HG03469 (cell line): ENCODE measurements around the gene GOLGA6A.
"Not testable (repeated sequence)": the region's sequence is repeated elsewhere in the genome, so short reads cannot be mapped to it uniquely, and the experiment has no call there.

Source experiments
- ATAC-seq: cut with Tn5 transposase; IDR thresholded peaks from one replicate; pipeline ENCODE4 v1.9.1; 2021; ENCODE audit warnings: mild to moderate bottlenecking, moderate library complexity, moderate number of reproducible peaks; ENCODE audit not compliant: unreplicated experiment

The GOLGA6A gene

DNA sequence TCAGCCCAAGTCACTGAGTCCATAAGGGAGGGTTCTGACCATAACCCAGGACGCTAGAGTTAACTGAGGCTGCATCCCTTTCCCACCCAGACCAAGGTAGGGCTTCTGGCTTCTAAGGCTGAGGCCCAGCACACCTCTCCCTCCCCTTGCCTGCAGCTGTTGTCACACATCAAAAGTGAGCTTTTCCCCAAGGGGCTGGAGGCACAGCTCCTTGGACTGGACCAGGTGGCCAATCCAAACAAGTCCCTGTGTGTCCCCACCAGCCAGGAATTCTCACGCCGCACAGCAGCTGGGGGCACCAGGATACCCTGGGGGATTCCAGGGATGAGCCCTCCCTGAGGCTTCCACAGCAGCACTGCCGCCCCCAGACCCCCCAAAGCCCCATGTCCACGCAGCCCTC is 25.8 kb upstream of the GOLGA6A start:
- no peak for ATAC-seq

DNA sequence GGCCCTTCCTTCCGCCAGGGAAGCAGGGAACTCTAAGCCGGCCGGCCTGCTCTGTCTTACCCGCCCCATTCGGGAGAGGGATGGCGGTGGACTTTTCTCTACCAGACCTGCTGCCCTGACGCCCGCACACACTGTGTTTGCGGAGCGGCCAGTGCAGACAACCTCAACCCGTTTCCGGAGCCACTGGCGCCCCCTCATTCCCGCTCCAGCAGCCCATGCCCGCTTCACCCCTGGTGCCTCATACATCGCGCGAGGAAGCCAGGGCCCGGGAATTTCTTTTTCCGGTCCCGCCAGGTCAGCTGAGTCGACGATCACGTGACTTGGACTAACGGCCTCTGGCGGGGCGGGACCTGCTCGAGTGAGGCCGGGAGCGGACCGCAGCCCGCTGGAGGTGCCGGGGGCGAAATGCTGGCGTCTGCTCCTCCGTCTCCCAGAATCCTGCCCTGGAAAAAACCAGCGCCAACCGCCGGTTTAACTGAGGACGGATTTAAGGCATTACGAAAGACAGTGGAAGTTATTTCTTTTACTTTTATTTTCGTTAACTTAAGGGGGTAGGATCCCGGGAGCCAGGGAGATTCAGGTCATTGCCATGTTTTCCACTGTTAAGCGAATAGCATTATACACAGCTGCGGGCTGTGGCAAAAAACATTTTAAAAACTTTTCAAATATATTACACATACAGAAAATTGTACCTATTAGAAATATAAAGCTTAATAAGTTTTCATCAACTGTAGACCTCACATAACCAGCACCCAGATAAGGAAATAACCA is 17.8 kb upstream of the GOLGA6A start:
- ATAC-seq: not testable (repeated sequence)

- not testable (repeated sequence) for ATAC-seq
Observed at GRCh38 chr15:74096753-74097474, 14.6 kb upstream of the GOLGA6A start.

- ATAC-seq: not testable (repeated sequence)
Observed at GRCh38 chr15:74095610-74096009, 13.3 kb upstream of the GOLGA6A start.

GRCh38 chr15:74094567-74094966 is 12.2 kb upstream of the GOLGA6A start:
- ATAC-seq: not testable (repeated sequence)

- not testable (repeated sequence) for ATAC-seq
Observed at GRCh38 chr15:74075781-74076180, 6.6 kb downstream of the GOLGA6A start.

DNA sequence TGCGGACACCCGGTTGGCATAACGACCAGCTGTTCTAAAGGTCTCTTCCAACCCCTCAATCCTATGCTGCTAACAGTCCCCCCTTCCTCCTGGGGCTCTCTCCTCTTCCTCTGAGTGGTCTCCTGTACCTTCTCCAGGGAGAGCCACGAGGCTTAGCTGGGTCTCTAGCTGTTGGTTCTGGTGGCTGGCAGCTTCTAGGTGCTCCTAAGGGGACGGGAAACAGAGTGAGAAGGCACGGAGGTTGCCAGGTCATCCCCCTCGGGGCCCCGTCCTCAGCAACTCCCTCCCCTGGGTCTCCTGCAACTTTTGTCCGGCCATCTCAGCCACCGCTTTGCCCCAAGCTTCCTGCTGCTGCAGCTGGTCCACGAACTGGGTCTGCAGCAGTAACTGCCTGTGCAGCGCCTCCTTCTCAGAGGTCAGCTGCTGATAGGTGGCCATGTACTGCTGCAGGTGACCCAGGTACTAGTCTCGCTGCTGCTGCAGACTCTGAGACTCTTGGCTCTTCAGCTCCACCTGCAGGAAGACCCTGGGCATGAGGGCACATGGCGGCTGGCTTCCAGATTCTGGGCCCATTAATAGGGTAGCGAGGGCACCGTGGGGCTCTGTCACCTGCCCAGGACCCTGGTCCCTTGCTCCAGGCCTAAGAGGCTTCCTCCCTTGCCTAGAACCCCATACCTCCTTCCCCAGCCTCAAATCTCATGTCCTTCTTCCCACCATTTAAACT is 9.6 kb downstream of the GOLGA6A start:
- ATAC-seq: not testable (repeated sequence)

GRCh38 chr15:74072132-74072531 is 10.2 kb downstream of the GOLGA6A start:
- ATAC-seq: not testable (repeated sequence)

- ATAC-seq: not testable (repeated sequence)
Observed at GRCh38 chr15:74071645-74072044, 10.7 kb downstream of the GOLGA6A start.

GRCh38 chr15:74065684-74066411 is 16.5 kb downstream of the GOLGA6A start:
- not testable (repeated sequence) for ATAC-seq

DNA sequence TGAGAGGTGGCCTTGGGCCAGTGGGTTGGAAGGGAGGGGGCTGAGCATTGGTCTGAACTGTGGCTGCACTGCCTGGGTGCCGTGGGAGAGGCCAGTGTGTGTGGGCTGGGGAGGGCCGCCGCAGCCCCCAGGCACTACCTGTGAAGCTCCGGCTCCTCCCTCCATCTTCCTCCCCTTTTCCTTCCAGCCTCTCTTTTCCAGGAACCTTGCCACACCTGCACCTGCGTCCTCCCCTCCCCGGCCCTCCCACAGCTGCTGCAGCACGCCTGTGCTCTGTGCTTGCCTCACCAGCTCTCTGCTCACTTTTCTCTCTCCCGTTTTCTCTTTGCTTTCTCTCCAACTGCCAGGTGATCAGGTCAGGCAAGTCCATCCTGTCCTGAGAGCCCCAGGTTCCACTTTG is 17.5 kb downstream of the GOLGA6A start:
- not testable (repeated sequence) for ATAC-seq

- not testable (repeated sequence) for ATAC-seq
Observed at GRCh38 chr15:74064183-74064582, 18.2 kb downstream of the GOLGA6A start.

DNA sequence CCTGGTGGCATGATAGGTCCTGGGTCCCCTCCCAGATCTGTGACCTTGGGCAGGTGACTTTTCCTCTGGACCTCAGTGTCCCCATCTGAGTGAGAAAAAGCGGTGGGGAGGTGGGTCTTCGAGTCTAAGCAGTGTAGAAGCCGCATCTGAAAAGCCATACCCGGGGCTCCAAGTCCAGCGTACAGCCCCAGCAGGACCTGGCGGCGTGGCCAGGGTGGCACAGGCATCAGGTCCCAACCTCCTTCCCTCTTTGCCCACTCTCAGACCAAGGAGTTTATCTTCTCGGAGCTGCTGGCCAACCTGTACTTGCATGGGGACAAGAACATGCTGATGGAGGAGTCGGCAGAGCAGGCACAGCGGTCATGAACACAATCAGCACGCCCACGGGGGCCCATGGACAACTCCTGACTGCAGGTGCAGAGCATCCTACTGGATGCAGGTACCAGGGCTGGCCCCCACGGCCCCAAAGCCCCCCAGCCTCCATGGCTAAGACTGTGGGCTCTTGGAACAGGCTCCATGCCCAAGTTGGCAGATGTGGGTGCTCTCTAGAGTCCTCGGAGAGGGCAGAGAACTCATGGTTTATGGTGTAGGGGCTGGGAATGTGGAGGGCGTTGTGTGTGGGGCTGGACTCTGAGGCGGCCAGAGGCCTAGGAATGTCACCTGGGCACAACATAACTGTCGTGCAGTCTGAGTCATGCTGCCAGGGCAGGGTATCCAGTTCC is 18.8 kb downstream of the GOLGA6A start:
- ATAC-seq: not testable (repeated sequence)

GRCh38 chr15:74062671-74063070 is 19.7 kb downstream of the GOLGA6A start:
- no peak for ATAC-seq

DNA sequence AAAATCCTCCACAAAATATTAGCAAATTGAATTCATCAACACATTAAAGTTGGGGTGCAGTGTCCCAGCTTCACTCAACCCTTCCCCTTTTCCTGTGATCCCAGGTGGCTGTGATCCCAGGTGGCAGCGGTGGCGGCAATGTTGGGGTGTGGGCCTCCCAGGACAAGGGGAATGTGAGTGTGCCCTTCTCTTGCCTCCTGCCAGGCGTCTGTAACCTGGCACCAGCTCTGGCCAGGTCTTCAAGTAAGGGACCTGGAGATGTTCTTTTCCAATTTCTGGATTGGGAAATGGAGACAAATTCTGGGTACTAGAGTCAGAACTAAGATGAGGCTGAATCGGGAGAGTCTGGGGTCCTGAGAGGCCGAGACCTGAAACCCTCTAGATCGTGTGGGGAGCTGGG is 20.1 kb downstream of the GOLGA6A start:
- ATAC-seq: no peak

DNA sequence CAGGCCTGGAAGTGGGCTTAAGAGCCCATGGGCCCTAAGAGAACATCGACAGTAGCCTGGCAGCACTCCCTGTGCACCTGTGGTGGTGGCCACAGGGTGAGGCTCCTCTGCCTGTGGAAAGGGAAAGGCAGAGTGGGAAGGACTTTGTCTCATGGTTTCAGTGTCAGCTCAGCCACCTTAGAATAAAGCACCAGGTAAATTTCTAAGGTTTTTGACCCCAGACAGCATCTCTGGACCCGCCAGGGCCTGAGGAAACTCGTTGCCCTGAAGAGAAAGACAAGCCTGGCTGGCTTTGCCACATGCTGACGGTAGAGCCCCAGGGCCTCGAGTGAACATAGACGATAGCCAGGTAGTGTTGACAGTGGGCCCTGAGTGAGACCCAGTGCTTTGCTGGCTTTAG is 22.1 kb downstream of the GOLGA6A start:
- no peak for ATAC-seq

DNA sequence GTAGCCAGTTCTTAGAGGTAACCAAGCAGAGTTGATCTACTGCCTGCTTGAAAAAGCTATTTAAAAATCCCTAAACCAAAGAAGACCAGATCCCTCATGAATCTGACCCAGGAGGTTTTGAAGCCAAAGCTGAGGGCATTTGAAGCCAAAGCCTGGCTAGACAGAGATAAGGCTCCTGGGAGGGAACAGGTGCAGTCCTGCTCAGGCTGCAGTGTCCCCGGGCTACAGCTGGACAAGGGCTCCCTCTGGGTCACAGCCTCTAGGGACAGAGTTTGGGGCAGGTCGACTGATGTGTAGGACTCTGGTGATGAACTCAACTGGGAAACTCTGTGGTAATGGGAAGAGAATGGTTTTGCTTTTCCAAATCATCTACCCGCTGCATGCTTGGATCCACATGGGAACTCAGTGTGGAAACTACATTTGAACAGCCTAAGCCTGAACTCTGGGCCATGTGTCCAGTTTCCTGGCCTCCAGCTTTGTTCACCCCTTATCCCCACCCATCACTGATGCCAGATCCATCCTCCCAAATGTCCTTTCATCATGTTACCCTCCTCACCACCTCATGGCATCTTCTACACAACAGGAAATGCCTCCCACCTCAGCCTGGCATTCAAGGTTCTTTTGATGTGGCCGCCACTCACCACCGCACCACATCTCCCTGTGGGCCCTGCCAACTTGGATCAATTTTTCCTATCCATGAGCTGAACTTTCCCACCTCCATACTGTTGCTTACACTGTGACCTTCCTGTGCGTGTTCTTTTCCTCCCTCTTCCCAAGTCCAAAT is 23.1 kb downstream of the GOLGA6A start:
- ATAC-seq: not testable (repeated sequence)

- not testable (repeated sequence) for ATAC-seq
Observed at GRCh38 chr15:74056330-74056729, 26.0 kb downstream of the GOLGA6A start.

DNA sequence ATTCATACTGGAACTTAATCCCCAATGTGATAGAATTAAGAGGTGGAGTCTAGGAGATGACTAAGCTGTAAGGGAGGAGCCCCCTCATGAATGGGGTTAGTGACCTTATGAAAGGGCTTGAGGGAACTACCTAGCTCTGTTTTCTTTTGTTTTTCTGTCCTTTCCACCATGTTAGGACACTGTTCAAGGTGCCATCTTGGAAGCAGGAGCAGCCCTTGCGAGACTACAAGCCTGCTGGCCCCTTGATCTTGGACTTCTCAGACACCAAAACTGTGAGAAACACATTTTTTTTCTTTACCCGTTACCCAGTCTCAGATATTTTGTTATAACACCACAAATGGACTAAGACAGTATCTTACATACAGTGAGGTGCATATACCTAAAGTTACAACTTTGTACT is 26.5 kb downstream of the GOLGA6A start:
- ATAC-seq: no peak
